OCI-LY7 (cell line): Measurements from ENCODE around the gene CCDC83.

Source experiments
- CTCF ChIP-seq: fragments of 200-600 bp; sonication (generic); conservative IDR thresholded peaks from 2 replicates; pipeline ENCODE4 v1.5.1; 2014; ENCODE audit warnings: mild to moderate bottlenecking, antibody characterized with exemption, low read length, moderate library complexity, mixed read lengths
- EZH2phosphoT487 ChIP-seq: fragments of 200-600 bp; sonication (generic); IDR thresholded peaks from 2 replicates; pipeline ENCODE4 v1.6.1; 2018; ENCODE audit warnings: low read depth, borderline replicate concordance, mild to moderate bottlenecking, mixed run types, antibody characterized with exemption, low read length, moderate library complexity, mixed read lengths

GRCh38 chr11:85827748-85828639 lies 27.2 kb upstream of the CCDC83 start:
- TF ChIP-seq EZH2phosphoT487 (no peak), CTCF (no peak)
